HCT116 (cell line): ENCODE measurements around the gene CSNK2A1. TPM values are rescaled to one million over a fixed set of nuclear protein-coding genes. Genes with fewer than 3 reads are reported as not detected.

Source experiments
- ATAC-seq: fragments of 200-7000 bp; cut with Tn5 transposase; 2 replicates; pipeline ENCODE4 v1.9.1; 2020; ENCODE audit warnings: mild to moderate bottlenecking, moderate library complexity
- BruUV-seq: library from RNA; stranded (reverse); fragments of 400-500 nt; replicated peaks from 2 replicates; lab custom pipeline; 2021; lab: Mats Ljungman, UMichigan
- CTCF ChIA-PET: fragments of 300-600 bp; sonication (Branson Sonifier 250); formaldehyde crosslinking; loops from one replicate; lab custom pipeline; 2021; ENCODE audit warnings: antibody characterized with exemption; lab: Charles Lee
- POLR2A ChIA-PET: fragments of 300-600, 350-600 bp; sonication (Branson Sonifier 250); formaldehyde crosslinking; loops from one replicate; lab custom pipeline; 2021; ENCODE audit warnings: antibody characterized with exemption; lab: Charles Lee
- RAD21 ChIA-PET, 2 experiments: fragments of 300-600 bp; sonication (Branson Sonifier 250); formaldehyde crosslinking; loops; one replicate each; lab custom pipeline; 2023; ENCODE audit warnings: low total read pairs in 2 of 2; ENCODE audit not compliant: uncharacterized antibody in 2 of 2, unreplicated experiment in 2 of 2, low non-redundant PET in 1 of 2; lab: Charles Lee
- DNase-seq: peaks from one replicate; pipeline ENCODE4 v3.0.0-alpha.2; 2010; ENCODE audit warnings: low read depth, low spot score
- H2AFZ ChIP-seq: fragments of 200-600 bp; shearing (Covaris generic), sonication (generic); 2 replicates; pipeline ENCODE4 v1.6.1; 2017; ENCODE audit warnings: low read depth, mixed run types, mixed read lengths, antibody characterized with exemption, low read length; ENCODE audit not compliant: poor library complexity, severe bottlenecking
- H3K27ac ChIP-seq: 2 replicates; pipeline ENCODE4 v1.5.1; 2012; ENCODE audit warnings: low read depth, low read length
- H3K27me3 ChIP-seq: fragments of 200-600 bp; sonication (generic); 2 replicates; pipeline ENCODE4 v1.6.1; 2016; ENCODE audit warnings: mixed run types, low read length, mixed read lengths; ENCODE audit not compliant: insufficient read depth
- H3K36me3 ChIP-seq, 2 experiments: fragments of 200-500 bp in 1 of 2; fragments of 200-600 bp in 1 of 2; sonication (Bioruptor generic) in 1 of 2; sonication (generic) in 1 of 2; 2 replicates each; pipeline versions ENCODE4 v1.5.1 to v1.6.1; 2014 to 2016; ENCODE audit warnings: low read length in 2 of 2, inconsistent platforms in 1 of 2, mixed read lengths in 1 of 2, mixed run types in 1 of 2; ENCODE audit not compliant: insufficient read depth in 2 of 2, control insufficient read depth in 1 of 2
- H3K4me1 ChIP-seq, 2 experiments: fragments of 200-600 bp in 1 of 2; sonication (generic) in 1 of 2; 2 replicates each; pipeline versions ENCODE4 v1.5.1 to v1.6.1; 2012 to 2017; ENCODE audit warnings: low read length in 2 of 2, inconsistent platforms in 1 of 2, mild to moderate bottlenecking in 1 of 2, mixed read lengths in 1 of 2, mixed run types in 1 of 2, moderate library complexity in 1 of 2; ENCODE audit not compliant: insufficient read depth in 2 of 2, control insufficient read depth in 1 of 2
- H3K4me2 ChIP-seq: fragments of 200-600 bp; sonication (generic); 2 replicates; pipeline ENCODE4 v1.6.1; 2017; ENCODE audit warnings: mixed run types, low read length, mixed read lengths
- H3K4me3 ChIP-seq, 2 experiments: fragments of 200-600 bp in 1 of 2; sonication (generic) in 1 of 2; replicated peaks in 1 of 2; 2 replicates each; pipeline ENCODE4 v1.5.1; 2011 to 2016; ENCODE audit warnings: low read length in 2 of 2, control low read depth in 1 of 2, low read depth in 1 of 2, mild to moderate bottlenecking in 1 of 2, mixed read lengths in 1 of 2, mixed run types in 1 of 2
- H3K79me2 ChIP-seq: fragments of 200-600 bp; sonication (generic); 2 replicates; pipeline ENCODE4 v1.6.1; 2017; ENCODE audit warnings: mild to moderate bottlenecking, mixed run types, low read length, moderate library complexity, mixed read lengths; ENCODE audit not compliant: insufficient read depth
- H3K9ac ChIP-seq: fragments of 200-600 bp; sonication (generic); 2 replicates; pipeline ENCODE4 v1.6.1; 2016; ENCODE audit warnings: low read length, mixed read lengths
- H3K9me2 ChIP-seq: fragments of 200-600 bp; sonication (generic), shearing (Covaris generic); 2 replicates; pipeline ENCODE4 v1.6.1; 2017; ENCODE audit warnings: mixed run types, mild to moderate bottlenecking, moderate library complexity; ENCODE audit not compliant: insufficient read depth
- H3K9me3 ChIP-seq, 2 experiments: fragments of 200-500 bp in 1 of 2; fragments of 200-600 bp in 1 of 2; sonication (Bioruptor generic) in 1 of 2; sonication (generic) in 1 of 2; 2 replicates each; pipeline ENCODE4 v1.6.1; 2014 to 2017; ENCODE audit warnings: low read length in 2 of 2, mixed read lengths in 2 of 2, inconsistent platforms in 1 of 2, low read depth in 1 of 2, mild to moderate bottlenecking in 1 of 2, mixed run types in 1 of 2, moderate library complexity in 1 of 2; ENCODE audit not compliant: control insufficient read depth in 1 of 2, insufficient read depth in 1 of 2
- H4K20me1 ChIP-seq: fragments of 200-600 bp; sonication (generic), shearing (Covaris generic); 2 replicates; pipeline ENCODE4 v1.6.1; 2017; ENCODE audit warnings: mixed run types, mild to moderate bottlenecking, moderate library complexity; ENCODE audit not compliant: insufficient read depth
- CBX3 ChIP-seq: IDR thresholded peaks from 2 replicates; pipeline ENCODE4 v1.6.1; 2012; ENCODE audit warnings: low read depth
- CEBPB ChIP-seq: IDR thresholded peaks from 2 replicates; pipeline ENCODE4 v1.6.1; 2012; ENCODE audit warnings: low read depth
- EZH2 ChIP-seq: fragments of 200-600 bp; sonication (generic); IDR thresholded peaks from 2 replicates; pipeline ENCODE4 v1.6.1; 2017; ENCODE audit warnings: antibody characterized with exemption, mixed run types
- EZH2phosphoT487 ChIP-seq: fragments of 200-600 bp; IDR thresholded peaks from 2 replicates; pipeline ENCODE4 v1.6.1; 2018; ENCODE audit warnings: antibody characterized with exemption, borderline replicate concordance
- FOSL1 ChIP-seq: IDR thresholded peaks from 2 replicates; pipeline ENCODE4 v1.6.1; 2012; ENCODE audit warnings: low read depth
- JUND ChIP-seq: IDR thresholded peaks from 2 replicates; pipeline ENCODE4 v1.6.1; 2012
- POLR2AphosphoS5 ChIP-seq: IDR thresholded peaks from 2 replicates; pipeline ENCODE4 v1.6.1; 2011; ENCODE audit warnings: mild to moderate bottlenecking, low read depth, low read length, moderate library complexity
- REST ChIP-seq: IDR thresholded peaks from 2 replicates; pipeline ENCODE4 v1.6.1; 2012; ENCODE audit warnings: low read depth
- TCF7L2 ChIP-seq: IDR thresholded peaks from 2 replicates; pipeline ENCODE4 v1.7.0; 2011; ENCODE audit warnings: borderline replicate concordance, inconsistent platforms; ENCODE audit not compliant: insufficient read depth, insufficient read length; ENCODE audit errors: extremely low read depth
- intact Hi-C: fragments of 100-400 bp; cut with micrococcal nuclease; formaldehyde crosslinking; loops from 2 replicates; pipeline ENCODE4 v1.10.0; 2022
- total RNA-seq: library from RNA; stranded (reverse); gene quantifications from one replicate; pipeline ENCODE4 v1.2.1, GENCODE V29; 2021; ENCODE audit not compliant: unreplicated experiment

The CSNK2A1 gene
- total RNA-seq, 1 experiment from 2014 or later = 284 TPM

DNA sequence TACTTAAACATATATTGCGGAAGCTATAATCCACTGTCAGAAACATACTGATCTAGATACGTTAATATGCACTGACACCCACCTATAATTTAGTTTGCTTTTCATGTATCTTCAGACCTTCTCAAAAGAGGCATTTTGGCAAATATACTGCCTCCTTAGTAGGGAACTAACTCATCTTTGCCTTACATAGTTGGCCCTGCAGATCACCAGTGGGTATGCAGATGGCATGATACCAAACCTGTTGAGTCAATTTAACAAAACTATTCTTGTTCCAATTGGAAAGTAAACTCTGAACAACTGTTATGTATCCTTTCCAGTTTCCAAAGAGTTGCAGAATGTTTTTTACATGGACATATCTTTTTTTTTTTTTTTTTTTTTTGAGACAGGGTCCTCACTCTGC, 45.6 kb downstream of the CSNK2A1 start:
- POLR2A ChIA-PET = no interaction called here
- H3K36me3 ChIP-seq = peaks cover 70% of the 10 kb centered on the region in 2 experiments

More for the DNA sequence above, 45.6 kb downstream of the CSNK2A1 start:
- intact Hi-C loops = no loop called here
- H3K9me2 ChIP-seq = no peaks in the 10 kb centered on the region
- H3K9ac ChIP-seq = no peak overlapping the region
- no peak overlapping the region for H3K4me3 ChIP-seq
- no peak overlapping the region for H3K4me2 ChIP-seq
- BruUV-seq = no TSS peak
- RAD21 ChIA-PET = no interaction called here
- no peak overlapping the region for H3K27ac ChIP-seq
- DNase-seq = no peak
- CTCF ChIA-PET = no interaction called here
- H3K4me1 ChIP-seq = no peaks in the 10 kb centered on the region
- TF ChIP-seq POLR2AphosphoS5 = no peak
- no peak for TF ChIP-seq TCF7L2
- TF ChIP-seq REST = no peak
- TF ChIP-seq EZH2 = no peak
- TF ChIP-seq FOSL1 = no peak
- TF ChIP-seq CBX3 = no peak
- TF ChIP-seq CEBPB = no peak
- TF ChIP-seq JUND = no peak
- no peak for TF ChIP-seq EZH2phosphoT487
- H4K20me1 ChIP-seq = no peaks in the 10 kb centered on the region
- H3K79me2 ChIP-seq = peaks cover 25% of the 10 kb centered on the region
- no peaks in the 10 kb centered on the region for H3K27me3 ChIP-seq
- no peak overlapping the region for H2AFZ ChIP-seq
- H3K9me3 ChIP-seq = no peaks in the 10 kb centered on the region
- ATAC-seq = no peak
